H9 (cell line): ENCODE results near the gene FCN1. TPM values are rescaled to one million over a fixed set of nuclear protein-coding genes. Genes with fewer than 3 reads are reported as not detected.
A peak's percentile ranks its signal among the peaks of the same experiment; 100 is the strongest.

Experiments used
- DNase-seq: peaks from one replicate; pipeline ENCODE4 v3.0.0-alpha.2; 2017
- H2AFZ ChIP-seq: one replicate; pipeline ENCODE4 v1.6.1; 2013; ENCODE audit warnings: mild to moderate bottlenecking, low read length, control low read depth, moderate library complexity
- H2AK5ac ChIP-seq: 2 replicates; pipeline ENCODE4 v1.6.1; 2013; ENCODE audit warnings: low read length, control low read depth, mixed read lengths; ENCODE audit not compliant: insufficient read length
- H2BK120ac ChIP-seq: one replicate; pipeline ENCODE4 v1.6.1; 2013; ENCODE audit warnings: low read depth, mild to moderate bottlenecking, low read length, control low read depth, inconsistent platforms; ENCODE audit not compliant: poor library complexity, severe bottlenecking
- H2BK12ac ChIP-seq: 2 replicates; pipeline ENCODE4 v1.6.1; 2013; ENCODE audit warnings: low read length, control low read depth, mixed read lengths, low read depth; ENCODE audit not compliant: insufficient read length
- H2BK15ac ChIP-seq: 2 replicates; pipeline ENCODE4 v1.6.1; 2013; ENCODE audit warnings: low read depth, low read length, control low read depth
- H2BK20ac ChIP-seq: one replicate; pipeline ENCODE4 v1.6.1; 2013; ENCODE audit warnings: low read depth, mild to moderate bottlenecking, low read length, control low read depth, inconsistent platforms; ENCODE audit not compliant: poor library complexity, severe bottlenecking
- H2BK5ac ChIP-seq: 2 replicates; pipeline ENCODE4 v1.6.1; 2013; ENCODE audit warnings: low read length, control low read depth, mixed read lengths; ENCODE audit not compliant: insufficient read length
- H3K14ac ChIP-seq: 2 replicates; pipeline ENCODE4 v1.6.1; 2013; ENCODE audit warnings: low read length, control low read depth; ENCODE audit not compliant: insufficient read depth
- H3K18ac ChIP-seq: 2 replicates; pipeline ENCODE4 v1.6.1; 2013; ENCODE audit warnings: low read depth, mild to moderate bottlenecking, mixed read lengths, low read length, control low read depth; ENCODE audit not compliant: insufficient read length
- H3K23ac ChIP-seq: 2 replicates; pipeline ENCODE4 v1.6.1; 2013; ENCODE audit warnings: low read length, control low read depth, mixed read lengths, low read depth; ENCODE audit not compliant: insufficient read length
- H3K23me2 ChIP-seq: 2 replicates; pipeline ENCODE4 v1.6.1; 2013; ENCODE audit warnings: low read depth, mild to moderate bottlenecking, mixed read lengths, low read length, control low read depth; ENCODE audit not compliant: insufficient read length, poor library complexity, severe bottlenecking
- H3K27ac ChIP-seq: 2 replicates; pipeline ENCODE4 v1.5.1; 2013; ENCODE audit warnings: low read length, control low read depth, mixed read lengths, low read depth; ENCODE audit not compliant: insufficient read length
- H3K27me3 ChIP-seq: 2 replicates; pipeline ENCODE4 v1.6.1; 2013; ENCODE audit warnings: low read length, control low read depth, inconsistent platforms; ENCODE audit not compliant: insufficient read depth
- H3K4ac ChIP-seq: 2 replicates; pipeline ENCODE4 v1.6.1; 2013; ENCODE audit warnings: low read depth, mild to moderate bottlenecking, control low read depth, inconsistent platforms, low read length, moderate library complexity
- H3K4me1 ChIP-seq: 2 replicates; pipeline ENCODE4 v1.6.1; 2013; ENCODE audit warnings: low read length, control low read depth, inconsistent platforms; ENCODE audit not compliant: insufficient read depth
- H3K4me2 ChIP-seq: 2 replicates; pipeline ENCODE4 v1.6.1; 2013; ENCODE audit warnings: low read length, control low read depth, mixed read lengths; ENCODE audit not compliant: insufficient read length, insufficient read depth
- H3K56ac ChIP-seq: 2 replicates; pipeline ENCODE4 v1.6.1; 2013; ENCODE audit warnings: low read depth, mild to moderate bottlenecking, mixed read lengths, low read length, control low read depth; ENCODE audit not compliant: insufficient read length
- H3K79me1 ChIP-seq: 2 replicates; pipeline ENCODE4 v1.6.1; 2013; ENCODE audit warnings: low read depth, mild to moderate bottlenecking, moderate library complexity, low read length, control low read depth, inconsistent platforms; ENCODE audit not compliant: insufficient read depth, poor library complexity, severe bottlenecking
- H3K79me2 ChIP-seq: 2 replicates; pipeline ENCODE4 v1.6.1; 2013; ENCODE audit warnings: low read length, control low read depth, inconsistent platforms; ENCODE audit not compliant: insufficient read depth
- H3K9ac ChIP-seq: 2 replicates; pipeline ENCODE4 v1.6.1; 2013; ENCODE audit warnings: low read length, control low read depth, mixed read lengths; ENCODE audit not compliant: insufficient read length; ENCODE audit errors: extremely low read depth
- H3K9me3 ChIP-seq: one replicate; pipeline ENCODE4 v1.6.1; 2013; ENCODE audit warnings: low read depth, low read length, inconsistent platforms; ENCODE audit not compliant: control insufficient read depth
- H3T11ph ChIP-seq: one replicate; pipeline ENCODE4 v1.6.1; 2013; ENCODE audit warnings: mild to moderate bottlenecking, low read length, control low read depth, inconsistent platforms
- H4K20me1 ChIP-seq: one replicate; pipeline ENCODE4 v1.6.1; 2013; ENCODE audit not compliant: control insufficient read depth, insufficient read length, insufficient read depth
- H4K5ac ChIP-seq: 2 replicates; pipeline ENCODE4 v1.6.1; 2013; ENCODE audit warnings: low read depth, mild to moderate bottlenecking, mixed read lengths, low read length, control low read depth; ENCODE audit not compliant: insufficient read length
- H4K8ac ChIP-seq: replicated peaks from 2 replicates; pipeline ENCODE4 v1.6.1; 2013; ENCODE audit warnings: low read length, control low read depth, mixed read lengths, low read depth; ENCODE audit not compliant: insufficient read length
- H4K91ac ChIP-seq: 2 replicates; pipeline ENCODE4 v1.6.1; 2013; ENCODE audit warnings: low read depth, mild to moderate bottlenecking, moderate library complexity, mixed read lengths, low read length, control low read depth; ENCODE audit not compliant: insufficient read length
- H3K27ac Mint-ChIP-seq, 3 experiments: 2 replicates in 2 of 3; 3 replicates in 1 of 3; pipeline ENCODE4 v1.8.0; 2020 to 2021; ENCODE audit warnings: mixed read lengths in 3 of 3, mild to moderate bottlenecking in 1 of 3, moderate library complexity in 1 of 3
- H3K27me3 Mint-ChIP-seq: 2 replicates; pipeline ENCODE4 v1.8.0; 2021; ENCODE audit warnings: low read depth, mild to moderate bottlenecking, moderate library complexity, mixed read lengths
- H3K36me3 Mint-ChIP-seq, 3 experiments: 2 replicates in 2 of 3; 3 replicates in 1 of 3; pipeline ENCODE4 v1.8.0; 2020 to 2021; ENCODE audit warnings: low read depth in 3 of 3, mixed read lengths in 3 of 3; ENCODE audit not compliant: insufficient read depth in 1 of 3
- H3K4me1 Mint-ChIP-seq, 2 experiments: 2 replicates each; pipeline ENCODE4 v1.8.0; 2020; ENCODE audit warnings: mixed read lengths in 2 of 2
- H3K4me3 Mint-ChIP-seq, 2 experiments: 2 replicates in 1 of 2; 3 replicates in 1 of 2; pipeline ENCODE4 v1.8.0; 2020 to 2021; ENCODE audit warnings: mild to moderate bottlenecking in 2 of 2, mixed read lengths in 2 of 2, moderate library complexity in 1 of 2
- H3K9me3 Mint-ChIP-seq, 2 experiments: 2 replicates in 1 of 2; 3 replicates in 1 of 2; pipeline ENCODE4 v1.8.0; 2020; ENCODE audit warnings: mild to moderate bottlenecking in 2 of 2, mixed read lengths in 2 of 2, moderate library complexity in 1 of 2
- WGBS: extraction: QIAGEN DNeasy Blood & Tissue Kit; methylation state at CpG from one replicate; pipeline ENCODE4 v1.1.7; 2013; ENCODE audit warnings: missing lambda C conversion rate, low lambda C conversion rate, mixed read lengths; ENCODE audit not compliant: insufficient read length; ENCODE audit errors: extremely low coverage; 5-methylcytosine and 5-hydroxymethylcytosine counted together
- total RNA-seq: library from RNA; stranded (reverse); gene quantifications from 2 replicates; pipeline ENCODE4 v1.2.1, GENCODE V29; 2021
- TF ChIP-seq, protein P1 (sequence below): fragments of 200-600 bp; sonication (generic); conservative IDR thresholded peaks from 3 replicates; pipeline ENCODE4 v1.8.0; 2021; ENCODE audit warnings: antibody characterized with exemption, mild to moderate bottlenecking

Gene FCN1
- total RNA-seq, 1 experiment from 2014 or later = not detected

DNA sequence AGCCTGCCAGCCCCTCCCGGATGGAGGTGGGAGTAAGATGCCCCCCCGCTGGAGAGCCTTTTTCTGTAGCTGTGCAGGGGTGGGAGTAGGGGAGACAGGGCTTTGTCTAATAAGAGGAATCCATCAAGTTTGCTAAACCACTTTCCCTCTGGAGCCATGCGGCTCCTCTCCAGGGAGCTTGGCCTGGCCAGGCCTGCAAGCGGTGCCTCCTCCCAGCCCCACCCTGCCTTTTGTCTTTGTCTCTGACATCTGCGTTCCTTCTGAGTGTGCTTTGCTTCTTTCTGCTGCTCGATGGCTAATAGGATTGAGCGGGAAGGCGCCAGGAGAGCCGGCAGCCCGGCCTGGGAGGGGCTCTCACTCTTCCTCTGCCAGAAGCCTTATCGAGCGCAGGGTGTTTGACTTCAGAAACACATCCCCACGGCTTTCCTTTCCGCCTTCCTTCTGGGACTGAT lies 26.7 kb upstream of the FCN1 start:
- Histone ChIP-seq H2BK15ac (no peak overlapping the region), H3K79me1 (no peaks in the 10 kb centered on the region), H3K56ac (no peak overlapping the region), H3K9me3 (no peaks in the 10 kb centered on the region), H3K79me2 (no peaks in the 10 kb centered on the region), H3K4me1 (no peaks in the 10 kb centered on the region), H3K9ac (no peak overlapping the region), H3K14ac (no peak overlapping the region), H2BK20ac (no peak overlapping the region), H2BK12ac (no peak overlapping the region), H3K23me2 (no peaks in the 10 kb centered on the region), H3K4me2 (no peak overlapping the region), H2AK5ac (no peak overlapping the region), H2AFZ (no peak overlapping the region), H3K18ac (no peak overlapping the region), H4K8ac (no peak overlapping the region), H2BK120ac (no peak overlapping the region), H2BK5ac (no peak overlapping the region), H4K91ac (no peak overlapping the region), H3K27me3 (no peaks in the 10 kb centered on the region; the same call in 1 of the 2 replicates), H3K27ac (no peak overlapping the region), H3K4ac (no peak overlapping the region), H4K20me1 (no peaks in the 10 kb centered on the region), H3T11ph (no peak overlapping the region), H3K23ac (no peak overlapping the region), H4K5ac (no peak overlapping the region)
- no CpG with 5 or more reads among the region's 14 CpGs for WGBS
- Mint-ChIP-seq H3K4me3 (no peak overlapping the region), H3K27me3 (peaks cover 19% of the 10 kb centered on the region), H3K27ac (peak overlapping the region in 1 of 3 experiments; percentile 49; a peak in 1 of 7 replicates), H3K4me1 (peaks cover 10 to 11% of the 10 kb centered on the region in 2 experiments), H3K36me3 (no peaks in the 10 kb centered on the region), H3K9me3 (no peaks in the 10 kb centered on the region)
- no peak for DNase-seq
- TF ChIP-seq, protein P1, sequence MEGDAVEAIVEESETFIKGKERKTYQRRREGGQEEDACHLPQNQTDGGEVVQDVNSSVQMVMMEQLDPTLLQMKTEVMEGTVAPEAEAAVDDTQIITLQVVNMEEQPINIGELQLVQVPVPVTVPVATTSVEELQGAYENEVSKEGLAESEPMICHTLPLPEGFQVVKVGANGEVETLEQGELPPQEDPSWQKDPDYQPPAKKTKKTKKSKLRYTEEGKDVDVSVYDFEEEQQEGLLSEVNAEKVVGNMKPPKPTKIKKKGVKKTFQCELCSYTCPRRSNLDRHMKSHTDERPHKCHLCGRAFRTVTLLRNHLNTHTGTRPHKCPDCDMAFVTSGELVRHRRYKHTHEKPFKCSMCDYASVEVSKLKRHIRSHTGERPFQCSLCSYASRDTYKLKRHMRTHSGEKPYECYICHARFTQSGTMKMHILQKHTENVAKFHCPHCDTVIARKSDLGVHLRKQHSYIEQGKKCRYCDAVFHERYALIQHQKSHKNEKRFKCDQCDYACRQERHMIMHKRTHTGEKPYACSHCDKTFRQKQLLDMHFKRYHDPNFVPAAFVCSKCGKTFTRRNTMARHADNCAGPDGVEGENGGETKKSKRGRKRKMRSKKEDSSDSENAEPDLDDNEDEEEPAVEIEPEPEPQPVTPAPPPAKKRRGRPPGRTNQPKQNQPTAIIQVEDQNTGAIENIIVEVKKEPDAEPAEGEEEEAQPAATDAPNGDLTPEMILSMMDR = no peak
